HG02588 (cell line): ENCODE results near the gene ZNF248.

Experiments
- ATAC-seq: cut with Tn5 transposase; IDR thresholded peaks from one replicate; pipeline ENCODE4 v1.9.1; 2021; ENCODE audit warnings: mild to moderate bottlenecking, moderate library complexity; ENCODE audit not compliant: unreplicated experiment

Gene ZNF248

DNA sequence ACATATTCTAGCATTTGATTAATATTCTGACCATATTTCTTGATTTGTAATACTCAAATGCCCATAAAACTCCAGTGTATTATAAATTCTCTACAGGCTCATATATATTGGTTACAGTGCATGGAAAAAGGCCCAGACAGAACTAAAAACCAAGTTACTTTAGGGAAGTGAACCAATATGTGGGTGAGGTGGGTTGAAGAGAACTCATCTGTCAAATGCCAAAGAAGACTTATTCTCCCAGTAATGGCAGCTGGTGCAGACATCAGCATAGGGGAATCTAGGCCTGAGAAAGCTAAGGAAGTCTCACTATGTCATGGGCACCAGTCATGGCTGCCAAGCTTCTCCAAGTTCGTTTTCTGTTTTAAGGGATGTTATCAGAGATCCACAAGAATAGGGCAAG lies 30.6 kb downstream of the ZNF248 start:
- ATAC-seq: no peak

- ATAC-seq: no peak
These were observed 36.2 kb downstream of the ZNF248 start for GRCh38 chr10:37821237-37821636.

GRCh38 chr10:37819797-37820196 lies 37.6 kb downstream of the ZNF248 start:
- no peak for ATAC-seq

- ATAC-seq: no peak
These were observed 41.1 kb downstream of the ZNF248 start for GRCh38 chr10:37816290-37816689.

- no peak for ATAC-seq
These were observed 43.6 kb downstream of the ZNF248 start for GRCh38 chr10:37813763-37814162.

DNA sequence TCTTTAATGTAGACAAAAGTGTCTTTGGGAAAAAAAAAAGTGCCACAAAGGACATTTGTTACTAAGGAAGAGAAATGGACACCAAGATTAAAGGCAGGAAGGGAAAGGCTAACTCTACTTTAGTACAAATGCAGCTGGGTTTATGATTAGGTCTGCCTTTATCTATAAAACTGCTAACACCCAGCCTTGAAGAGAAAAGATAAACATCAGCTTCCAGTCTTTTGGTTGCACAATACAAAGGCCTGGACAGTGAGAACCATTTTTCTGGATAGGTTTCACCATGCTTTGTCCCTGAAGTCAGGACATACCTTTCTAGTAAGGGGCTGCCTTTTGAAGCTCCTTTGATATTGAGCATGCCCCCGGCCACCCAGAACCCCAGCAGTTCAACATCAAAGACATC lies 45.1 kb downstream of the ZNF248 start:
- no peak for ATAC-seq

DNA sequence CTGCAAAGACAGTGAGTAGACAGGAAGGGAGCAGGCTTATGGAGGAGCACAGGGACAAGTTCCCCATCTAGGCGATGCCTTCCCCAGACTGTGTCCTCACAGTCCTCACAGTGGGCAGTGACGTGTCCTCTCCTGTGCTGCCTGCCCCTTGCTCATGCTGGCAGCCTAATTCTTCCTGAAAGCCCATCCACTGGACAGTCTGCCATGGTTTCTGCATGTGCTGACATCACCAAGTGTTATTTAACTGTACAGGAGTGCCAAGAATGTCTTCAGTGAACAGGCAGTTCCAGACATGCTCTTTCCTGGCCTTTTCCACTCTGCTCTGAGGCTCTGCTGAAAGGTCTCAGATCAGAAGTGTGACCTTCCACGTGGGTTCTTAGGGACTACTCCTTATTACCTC lies 54.1 kb downstream of the ZNF248 start:
- no peak for ATAC-seq

DNA sequence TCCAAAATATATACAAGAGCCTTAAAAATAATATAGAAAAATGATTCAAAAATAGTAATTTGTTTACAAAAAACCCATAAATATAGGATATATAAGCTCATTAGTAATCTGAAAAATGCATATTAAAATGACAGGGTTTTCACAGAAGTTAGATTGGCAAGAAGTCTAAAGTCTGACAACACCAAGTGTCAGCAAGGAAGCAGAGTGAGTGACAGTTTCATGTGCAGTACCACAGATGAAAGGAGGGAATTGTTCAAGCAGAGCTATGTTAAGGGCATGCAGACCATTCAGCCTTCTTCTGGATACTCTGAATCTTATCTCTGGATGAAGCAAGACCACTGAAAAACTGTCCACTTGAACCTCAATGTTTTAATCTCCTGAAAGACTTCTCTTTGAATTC lies 55.9 kb downstream of the ZNF248 start:
- no peak for ATAC-seq

GRCh38 chr10:37794305-37794976 lies 63.0 kb downstream of the ZNF248 start:
- ATAC-seq: no peak

GRCh38 chr10:37789590-37789989 lies 67.8 kb downstream of the ZNF248 start:
- no peak for ATAC-seq

- ATAC-seq: no peak
These were observed 72.7 kb downstream of the ZNF248 start for GRCh38 chr10:37784678-37785077.

GRCh38 chr10:37780536-37780935 lies 76.9 kb downstream of the ZNF248 start:
- no peak for ATAC-seq

DNA sequence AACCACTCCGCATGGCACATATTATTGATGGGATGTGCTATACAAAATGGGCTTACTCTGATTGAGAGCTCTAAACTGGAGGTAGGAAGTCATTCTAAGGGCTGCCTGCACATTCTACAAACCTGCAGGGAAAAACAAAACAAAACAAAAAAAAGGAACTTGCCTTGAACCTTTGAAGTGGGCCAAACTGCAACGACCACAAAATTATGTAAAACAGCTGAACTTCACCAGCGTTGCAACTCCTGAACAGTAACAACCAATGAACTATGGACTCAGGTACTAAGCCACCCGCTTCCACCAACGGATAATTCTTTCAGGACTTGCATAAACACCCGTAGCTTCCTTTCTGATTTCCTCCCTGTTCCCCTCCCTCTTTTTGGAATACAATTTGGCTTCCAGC lies 80.4 kb downstream of the ZNF248 start:
- ATAC-seq: no peak

- no peak for ATAC-seq
These were observed 81.8 kb downstream of the ZNF248 start for GRCh38 chr10:37775612-37776011.

GRCh38 chr10:37774351-37774750 lies 83.1 kb downstream of the ZNF248 start:
- ATAC-seq: no peak

DNA sequence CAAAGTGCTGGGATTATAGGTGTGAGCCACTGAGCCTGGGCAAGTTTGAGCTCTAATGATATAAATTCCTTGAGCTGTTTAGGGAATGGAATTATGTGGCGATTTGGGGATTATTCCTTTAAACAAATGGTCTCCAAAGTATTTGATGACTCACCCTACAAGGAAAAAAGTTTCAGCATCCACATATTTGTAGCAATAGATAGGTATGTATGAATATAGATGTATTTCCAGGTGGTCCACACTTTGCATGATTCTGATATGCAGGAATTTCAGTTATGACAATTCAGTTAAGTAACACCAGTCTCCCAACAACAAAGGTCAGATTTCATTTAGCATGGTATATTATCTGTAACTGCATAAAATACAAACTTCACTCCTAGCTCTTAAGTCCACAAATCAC lies 92.2 kb downstream of the ZNF248 start:
- ATAC-seq: no peak

GRCh38 chr10:37763132-37763531 lies 94.3 kb downstream of the ZNF248 start:
- no peak for ATAC-seq

- ATAC-seq: no peak
These were observed 95.1 kb downstream of the ZNF248 start for GRCh38 chr10:37762287-37762686.

- ATAC-seq: no peak
These were observed 96.6 kb downstream of the ZNF248 start for GRCh38 chr10:37760817-37761216.

GRCh38 chr10:37758074-37758473 lies 99.3 kb downstream of the ZNF248 start:
- no peak for ATAC-seq

DNA sequence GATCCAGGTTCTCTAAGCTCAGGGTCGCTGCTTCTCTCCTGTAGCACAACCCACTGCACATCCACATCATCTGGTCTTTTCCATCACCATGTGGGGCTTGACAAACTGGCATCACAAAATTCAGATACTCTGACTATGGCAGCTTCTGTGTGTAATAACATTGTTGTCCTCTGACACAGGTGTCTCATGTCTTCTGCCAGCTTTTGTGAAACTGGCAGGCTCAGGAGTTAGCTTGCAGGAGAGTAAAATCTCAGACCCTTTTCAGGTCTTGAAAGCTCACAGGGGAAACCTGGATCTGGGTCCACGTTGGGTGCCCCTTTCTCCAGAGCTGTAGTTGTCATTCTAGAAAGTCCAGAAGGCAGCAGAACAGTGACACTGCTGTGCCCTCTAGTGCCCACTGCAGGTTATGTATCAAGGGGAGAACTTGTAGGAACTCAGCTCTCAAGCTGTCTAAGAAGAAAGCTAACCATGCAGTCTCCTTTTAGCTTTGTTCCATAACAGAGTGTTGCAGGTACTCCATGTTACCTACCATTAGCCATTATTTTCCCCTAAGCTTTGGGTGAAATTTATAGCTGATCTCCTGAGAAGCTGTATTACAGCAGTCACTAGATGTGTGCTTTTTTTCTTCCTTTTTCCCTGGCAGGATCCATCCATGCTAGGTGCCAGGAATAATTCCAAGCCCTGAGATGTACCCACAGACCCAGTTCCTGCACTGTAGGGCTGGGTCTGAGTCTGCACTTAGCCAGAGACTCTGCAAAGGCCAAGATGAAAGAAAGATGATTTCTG lies 102.7 kb downstream of the ZNF248 start:
- no peak for ATAC-seq

GRCh38 chr10:37752334-37752875 lies 105.0 kb downstream of the ZNF248 start:
- no peak for ATAC-seq
